IPS-NIHi7 (cell line): ENCODE results near the gene OR6N2.

ENCODE experiments used
- DNase-seq: peaks from one replicate; pipeline ENCODE4 v3.0.0; 2012; ENCODE audit warnings: mixed read lengths; ENCODE audit errors: extremely low spot score

The OR6N2 gene

DNA sequence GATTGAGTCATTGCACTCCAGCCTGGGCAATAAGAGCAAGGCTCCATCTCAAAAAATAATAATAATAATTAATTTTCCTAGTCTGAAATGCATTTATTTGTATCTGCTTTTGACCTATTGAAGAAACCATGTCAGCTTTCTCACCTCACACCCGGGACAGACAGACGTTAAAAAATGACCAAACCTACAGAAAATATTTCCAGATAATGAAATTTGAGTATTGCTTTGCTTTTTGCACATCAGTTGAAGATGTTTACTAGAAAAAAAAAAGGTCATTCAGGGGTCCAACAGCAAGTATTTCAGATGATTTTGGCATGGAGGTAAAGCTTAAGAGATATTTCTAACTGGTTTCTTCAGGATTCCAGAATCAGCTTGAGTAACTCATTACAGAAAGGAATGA is 26.6 kb downstream of the OR6N2 start, which contains the start of gene OR6K6:
TSS of gene OR6K6 (plus strand) at position 301 of the 400 bp plus-strand sequence. CDS start 168 bp downstream, outside the sequence.
- no peak for DNase-seq

GRCh38 chr1:158752155-158752712 is 28.8 kb downstream of the OR6N2 start:
- no peak for DNase-seq

GRCh38 chr1:158735848-158736247 is 45.2 kb downstream of the OR6N2 start:
- no peak for DNase-seq

DNA sequence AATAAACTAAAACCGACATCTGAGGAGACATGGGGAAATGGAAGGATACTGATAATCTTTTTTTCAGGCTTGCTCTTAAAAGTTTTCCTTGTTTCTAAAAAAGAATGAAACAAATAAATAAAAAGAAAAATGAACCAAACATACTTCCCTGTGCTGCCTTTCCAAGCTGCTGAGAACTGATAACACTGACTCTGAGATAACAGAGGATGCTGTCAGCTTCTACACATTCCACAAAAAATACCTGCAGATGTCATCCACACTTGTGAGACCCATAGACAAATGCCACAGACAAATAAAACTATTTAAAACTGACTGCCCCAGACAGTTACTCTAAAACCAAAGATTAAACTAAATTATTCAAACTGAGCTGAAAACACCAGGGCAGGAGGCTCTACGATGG is 48.5 kb downstream of the OR6N2 start:
- DNase-seq = no peak

DNA sequence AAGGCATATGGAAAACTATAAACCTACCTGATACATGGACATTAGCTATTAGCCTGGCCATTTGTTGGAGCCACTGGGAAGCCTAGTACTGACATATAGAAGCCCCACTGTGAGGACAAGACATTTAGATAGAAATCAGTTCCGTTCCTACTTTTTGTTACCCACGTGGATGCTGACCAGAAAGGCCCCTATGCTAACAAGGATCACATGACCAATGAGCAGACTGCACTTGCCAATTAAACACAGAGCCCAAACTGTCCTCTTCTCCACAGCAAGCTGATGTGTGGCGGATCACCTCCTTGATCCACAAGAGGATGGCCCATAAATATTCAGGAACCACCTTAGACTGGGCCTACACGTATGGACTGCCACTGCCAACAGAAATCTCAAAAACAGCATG is 49.3 kb downstream of the OR6N2 start:
- no peak for DNase-seq

GRCh38 chr1:158730453-158730852 is 50.6 kb downstream of the OR6N2 start:
- no peak for DNase-seq

- DNase-seq = no peak
These were observed 52.3 kb downstream of the OR6N2 start for GRCh38 chr1:158728510-158729225.

GRCh38 chr1:158724442-158724841 is 56.6 kb downstream of the OR6N2 start:
- DNase-seq = no peak
